H1 (cell line): ENCODE results near the gene LAMC1. TPM values are rescaled to one million over a fixed set of nuclear protein-coding genes. Genes with fewer than 3 reads are reported as not detected.

Experiments
- CTCF ChIA-PET: fragments of 300-600 bp; sonication (Branson Sonifier 250); formaldehyde crosslinking; loops from one replicate; lab custom pipeline; 2021; ENCODE audit not compliant: partially characterized antibody; lab: Charles Lee
- POLR2A ChIA-PET: fragments of 300-600 bp; sonication (Branson Sonifier 250); formaldehyde crosslinking; loops from one replicate; lab custom pipeline; 2021; ENCODE audit warnings: inconsistent platforms; ENCODE audit not compliant: partially characterized antibody; lab: Charles Lee
- DNase-seq, 2 experiments: peaks; one replicate each; pipeline versions ENCODE4 v3.0.0 to v3.0.0-alpha.2; 2010 to 2022; ENCODE audit warnings: low spot score in 2 of 2, low read depth in 1 of 2, mixed read lengths in 1 of 2
- FAIRE-seq: peaks from 2 replicates; lab custom pipeline; 2011; peaks lifted over from hg19 to GRCh38; lab: Jason Lieb, UNC
- H2AFZ ChIP-seq: 2 replicates; pipeline ENCODE4 v1.8.1; 2012; ENCODE audit warnings: low read length, inconsistent platforms
- H2AK5ac ChIP-seq: 2 replicates; pipeline ENCODE4 v1.6.1; 2013; ENCODE audit warnings: low read depth, low read length
- H2BK120ac ChIP-seq: replicated peaks from 2 replicates; pipeline ENCODE3; 2013; ENCODE audit warnings: low read depth, low read length, inconsistent platforms
- H2BK12ac ChIP-seq: 2 replicates; pipeline ENCODE4 v1.6.1; 2013; ENCODE audit warnings: low read depth, low read length
- H2BK15ac ChIP-seq: 2 replicates; pipeline ENCODE4 v1.6.1; 2013; ENCODE audit warnings: low read length
- H2BK20ac ChIP-seq: 2 replicates; pipeline ENCODE4 v1.6.1; 2013; ENCODE audit warnings: low read length
- H2BK5ac ChIP-seq: 2 replicates; pipeline ENCODE4 v1.6.1; 2013; ENCODE audit warnings: low read depth, low read length
- H3K14ac ChIP-seq: 2 replicates; pipeline ENCODE4 v1.6.1; 2013; ENCODE audit warnings: inconsistent platforms; ENCODE audit not compliant: insufficient read length
- H3K18ac ChIP-seq: 2 replicates; pipeline ENCODE4 v1.6.1; 2013; ENCODE audit warnings: low read length; ENCODE audit errors: extremely low read depth
- H3K23ac ChIP-seq: 2 replicates; pipeline ENCODE4 v1.6.1; 2013; ENCODE audit warnings: inconsistent platforms; ENCODE audit not compliant: insufficient read length
- H3K23me2 ChIP-seq: 2 replicates; pipeline ENCODE4 v1.6.1; 2013; ENCODE audit warnings: low read depth, low read length
- H3K27ac ChIP-seq: 2 replicates; pipeline ENCODE4 v1.6.1; 2011; ENCODE audit warnings: low read depth, low read length, inconsistent platforms
- H3K27me3 ChIP-seq, 4 experiments: replicated peaks in 1 of 4; 1 replicate in 1 of 4; 2 replicates in 3 of 4; pipeline versions ENCODE4 v1.6.1 to v1.8.1; 2011 to 2013; ENCODE audit warnings: low read length in 3 of 4, mild to moderate bottlenecking in 3 of 4, inconsistent platforms in 2 of 4, mixed read lengths in 2 of 4, moderate library complexity in 1 of 4; ENCODE audit not compliant: control insufficient read depth in 3 of 4, insufficient read depth in 3 of 4; ENCODE audit errors: extremely low read depth in 1 of 4
- H3K36me3 ChIP-seq, 4 experiments: 2 replicates each; pipeline versions ENCODE4 v1.6.1 to v1.8.1; 2011 to 2013; ENCODE audit warnings: mild to moderate bottlenecking in 4 of 4, low read length in 3 of 4, moderate library complexity in 2 of 4, control low read depth in 1 of 4, inconsistent platforms in 1 of 4; ENCODE audit not compliant: insufficient read depth in 4 of 4, control insufficient read depth in 2 of 4
- H3K4ac ChIP-seq: replicated peaks from 2 replicates; pipeline ENCODE3; 2013; ENCODE audit warnings: low read length, low read depth, mixed read lengths, inconsistent platforms; ENCODE audit not compliant: insufficient read length
- H3K4me1 ChIP-seq, 4 experiments: replicated peaks in 1 of 4; 1 replicate in 1 of 4; 2 replicates in 3 of 4; pipeline versions ENCODE4 v1.6.1 to v1.8.1; 2011 to 2013; ENCODE audit warnings: low read length in 3 of 4, inconsistent platforms in 2 of 4, mixed read lengths in 1 of 4; ENCODE audit not compliant: insufficient read depth in 4 of 4, control insufficient read depth in 3 of 4
- H3K4me2 ChIP-seq, 2 experiments: 2 replicates each; pipeline versions ENCODE4 v1.6.1 to v1.8.1; 2011 to 2013; ENCODE audit warnings: low read depth in 2 of 2, low read length in 2 of 2, control low read depth in 1 of 2, inconsistent platforms in 1 of 2, mild to moderate bottlenecking in 1 of 2; ENCODE audit not compliant: insufficient read depth in 1 of 2
- H3K4me3 ChIP-seq, 4 experiments: fragments of 200-600, 300-600 bp in 1 of 4; sonication (generic), shearing (Covaris generic), sonication (Bioruptor Twin) in 1 of 4; 2 replicates each; pipeline versions ENCODE4 v1.5.1 to v1.8.1; 2011 to 2016; ENCODE audit warnings: low read length in 4 of 4, low read depth in 3 of 4, control low read depth in 2 of 4, inconsistent platforms in 2 of 4, mild to moderate bottlenecking in 2 of 4, mixed read lengths in 1 of 4, moderate library complexity in 1 of 4; ENCODE audit not compliant: insufficient read depth in 2 of 4; ENCODE audit errors: extremely low read depth in 1 of 4
- H3K56ac ChIP-seq: replicated peaks from 2 replicates; pipeline ENCODE3; 2013; ENCODE audit warnings: low read depth, mild to moderate bottlenecking, mixed read lengths, low read length, inconsistent platforms; ENCODE audit not compliant: insufficient read length
- H3K79me1 ChIP-seq: 2 replicates; pipeline ENCODE4 v1.6.1; 2013; ENCODE audit warnings: low read depth, low read length, control low read depth
- H3K79me2 ChIP-seq, 2 experiments: 2 replicates each; pipeline versions ENCODE4 v1.6.1 to v1.8.1; 2012 to 2013; ENCODE audit warnings: low read length in 2 of 2, mild to moderate bottlenecking in 2 of 2, inconsistent platforms in 1 of 2; ENCODE audit not compliant: insufficient read depth in 2 of 2, control insufficient read depth in 1 of 2
- H3K9ac ChIP-seq, 4 experiments: replicated peaks in 1 of 4; 1 replicate in 1 of 4; 2 replicates in 3 of 4; pipeline versions ENCODE4 v1.6.1 to v1.8.1; 2011 to 2013; ENCODE audit warnings: low read depth in 3 of 4, low read length in 3 of 4, control low read depth in 2 of 4, mild to moderate bottlenecking in 2 of 4, moderate library complexity in 2 of 4, inconsistent platforms in 1 of 4; ENCODE audit errors: extremely low read depth in 1 of 4
- H3K9me3 ChIP-seq, 2 experiments: 2 replicates each; pipeline versions ENCODE4 v1.6.1 to v1.8.1; 2012 to 2013; ENCODE audit warnings: mild to moderate bottlenecking in 2 of 2, moderate library complexity in 2 of 2, control low read depth in 1 of 2, inconsistent platforms in 1 of 2, low read depth in 1 of 2, low read length in 1 of 2, mixed read lengths in 1 of 2; ENCODE audit not compliant: insufficient read depth in 2 of 2
- H4K20me1 ChIP-seq, 2 experiments: replicated peaks in 1 of 2; 2 replicates each; pipeline versions ENCODE3 to v1.8.1; 2011 to 2013; ENCODE audit warnings: inconsistent platforms in 2 of 2, low read length in 2 of 2, mild to moderate bottlenecking in 1 of 2; ENCODE audit not compliant: insufficient read depth in 2 of 2, control insufficient read depth in 1 of 2
- H4K5ac ChIP-seq: 2 replicates; pipeline ENCODE4 v1.6.1; 2013; ENCODE audit warnings: low read length, low read depth, mixed read lengths, inconsistent platforms; ENCODE audit not compliant: insufficient read length
- H4K8ac ChIP-seq: 2 replicates; pipeline ENCODE4 v1.8.0; 2013; ENCODE audit warnings: mild to moderate bottlenecking, moderate library complexity, low read length, inconsistent platforms; ENCODE audit not compliant: insufficient read depth; ENCODE audit errors: extremely low read depth
- H4K91ac ChIP-seq: replicated peaks from 2 replicates; pipeline ENCODE3; 2013; ENCODE audit warnings: low read length, mixed read lengths, inconsistent platforms; ENCODE audit not compliant: insufficient read length
- BCL11A ChIP-seq, 2 experiments: IDR thresholded peaks; one replicate each; pipeline ENCODE4 v1.6.1; 2011; ENCODE audit warnings: low read depth in 2 of 2, low read length in 2 of 2, mild to moderate bottlenecking in 2 of 2
- EZH2 ChIP-seq: fragments of 200-600 bp; sonication (generic); IDR thresholded peaks from 2 replicates; pipeline ENCODE4 v1.7.1; 2012; ENCODE audit warnings: low read depth, mild to moderate bottlenecking, moderate library complexity, low read length, inconsistent platforms; ENCODE audit not compliant: severe bottlenecking
- HDAC2 ChIP-seq, 2 experiments: fragments of 300-600 bp in 1 of 2; sonication (generic) in 1 of 2; IDR thresholded peaks; 2 replicates each; pipeline ENCODE4 v1.6.1; 2011 to 2012; ENCODE audit warnings: low read depth in 2 of 2, low read length in 2 of 2, mild to moderate bottlenecking in 2 of 2, moderate library complexity in 2 of 2, borderline replicate concordance in 1 of 2, inconsistent platforms in 1 of 2
- NRF1 ChIP-seq: IDR thresholded peaks from 2 replicates; pipeline ENCODE4 v1.6.1; 2011; ENCODE audit warnings: mild to moderate bottlenecking, low read depth, low read length, improper control_type of control experiment
- POLR2A ChIP-seq, 2 experiments: IDR thresholded peaks; 1 replicate in 1 of 2; 2 replicates in 1 of 2; pipeline ENCODE4 v1.6.1; 2011; ENCODE audit warnings: low read depth in 2 of 2, low read length in 2 of 2, mild to moderate bottlenecking in 2 of 2; ENCODE audit errors: control extremely low read depth in 1 of 2
- RAD21 ChIP-seq, 2 experiments: IDR thresholded peaks in 1 of 2; conservative IDR thresholded peaks in 1 of 2; 2 replicates each; pipeline ENCODE4 v1.6.1; 2011; ENCODE audit warnings: low read depth in 2 of 2, low read length in 2 of 2, improper control_type of control experiment in 1 of 2, inconsistent platforms in 1 of 2, mild to moderate bottlenecking in 1 of 2, moderate library complexity in 1 of 2
- RFX5 ChIP-seq: IDR thresholded peaks from 2 replicates; pipeline ENCODE4 v1.6.1; 2011; ENCODE audit warnings: low read depth, low read length, improper control_type of control experiment, borderline replicate concordance
- SP4 ChIP-seq: IDR thresholded peaks from 2 replicates; pipeline ENCODE4 v1.6.1; 2012; ENCODE audit warnings: low read length, inconsistent platforms
- TCF12 ChIP-seq: IDR thresholded peaks from 2 replicates; pipeline ENCODE4 v1.6.1; 2011; ENCODE audit warnings: low read depth, mild to moderate bottlenecking, low read length
- TEAD4 ChIP-seq: IDR thresholded peaks from 2 replicates; pipeline ENCODE4 v1.6.1; 2012; ENCODE audit warnings: low read depth, low read length, inconsistent platforms, mixed read lengths
- WGBS, 2 experiments: shearing (Covaris generic) in 1 of 2; methylation state at CpG; one replicate each; pipeline versions ENCODE4 v1.1.6 to v1.1.7; 2013 to 2015; ENCODE audit warnings: low lambda C conversion rate in 2 of 2, mixed read lengths in 2 of 2, inconsistent platforms in 1 of 2, low coverage in 1 of 2, missing lambda C conversion rate in 1 of 2; ENCODE audit not compliant: insufficient replicate concordance in 2 of 2, insufficient coverage in 1 of 2, insufficient read length in 1 of 2; ENCODE audit errors: extremely low coverage in 1 of 2, missing lambda C conversion rate in 1 of 2; 5-methylcytosine and 5-hydroxymethylcytosine counted together
- polyA plus RNA-seq, 7 experiments: library from polyadenylated mRNA; depleted of rRNA in 3 of 7; stranded (reverse) in 5 of 7; unstranded in 2 of 7; fragments of >200 nt in 5 of 7; fragments of 200-250 nt in 2 of 7; gene quantifications; 1 replicate in 5 of 7; 2 replicates in 1 of 7; 4 replicates in 1 of 7; pipeline versions ENCODE4 v1.2.1 to v1.2.3, GENCODE V29; 2011 to 2013; ENCODE audit warnings: missing spikeins in 2 of 7, mixed read lengths in 2 of 7
- total RNA-seq: library from RNA; stranded (reverse); fragmentation: NEBNext Ultra II Directional; extraction: Animal tissue kit (Norgen Biotek cat#: 25700); gene quantifications from 2 replicates; pipeline ENCODE4 v1.2.1, GENCODE V29; 2021
- TF ChIP-seq, protein P1 (sequence below): IDR thresholded peaks from 2 replicates; pipeline ENCODE4 v1.6.1; 2012; ENCODE audit warnings: low read length, inconsistent platforms
- TF ChIP-seq, protein P2 (sequence below): IDR thresholded peaks from 2 replicates; pipeline ENCODE4 v1.6.1; 2012; ENCODE audit warnings: inconsistent platforms

Gene LAMC1
- total and polyA plus RNA-seq, 2 of the 8 experiments (the other 6 are each of a cell fraction or from before 2014, with no cell fraction given) = 47.6 to 90.3 TPM

- H2AFZ ChIP-seq = no peak overlapping the region
- no peak overlapping the region for H2BK5ac ChIP-seq
- no peak overlapping the region for H2AK5ac ChIP-seq
- H3K36me3 ChIP-seq = peaks cover 2 to 29% (median 24%) of the 10 kb centered on the region in 4 experiments; a peak in 7 of 8 replicates
- FAIRE-seq = no peak
- no peak overlapping the region for H3K14ac ChIP-seq
- H3K23ac ChIP-seq = no peak overlapping the region
- H4K8ac ChIP-seq = no peak overlapping the region
- H3K23me2 ChIP-seq = no peaks in the 10 kb centered on the region
- H4K20me1 ChIP-seq = no peaks in the 10 kb centered on the region
- no peak overlapping the region for H2BK120ac ChIP-seq
- no peak overlapping the region for H2BK15ac ChIP-seq
- H4K5ac ChIP-seq = no peak overlapping the region
- no peak overlapping the region for H3K9ac ChIP-seq
- H3K4me1 ChIP-seq = no peaks in the 10 kb centered on the region
- no peak overlapping the region for H3K4ac ChIP-seq
- H3K27me3 ChIP-seq = no peaks in the 10 kb centered on the region
- no peak overlapping the region for H3K18ac ChIP-seq
- no peak overlapping the region for H3K4me2 ChIP-seq
- H3K4me3 ChIP-seq = no peak overlapping the region
- ChIA-PET POLR2A (no interaction called here), CTCF (interaction anchor here (1.4 kb wide), 1 partner anchor 11 kb away, joined by 3 read pairs; no protein-coding TSS in a partner anchor)
- no peak overlapping the region for H2BK12ac ChIP-seq
- no peak overlapping the region for H3K56ac ChIP-seq
- no peak for DNase-seq
- H3K9me3 ChIP-seq = no peaks in the 10 kb centered on the region
- H4K91ac ChIP-seq = no peak overlapping the region
- H3K79me2 ChIP-seq = no peaks in the 10 kb centered on the region
- H3K79me1 ChIP-seq = no peaks in the 10 kb centered on the region
- WGBS, 2 experiments = 95% methylated on average over 4 of the region's 4 CpGs; no CpG with 5 or more reads in 1 of the 2 experiments
- H2BK20ac ChIP-seq = no peak overlapping the region
- no peak overlapping the region for H3K27ac ChIP-seq
- TF ChIP-seq NRF1 (no peak), TEAD4 (no peak), RFX5 (no peak), SP4 (no peak), BCL11A (IDR thresholded peaks at IDR 0.05; ENCODE audit: low read depth in 2 of 2, low read length in 2 of 2) (no peak), RAD21 (IDR thresholded peaks at IDR 0.05 in 1 of 2, conservative IDR thresholded peaks at IDR 0.05 in 1 of 2; ENCODE audit: low read depth in 2 of 2, low read length in 2 of 2) (no peak), TCF12 (no peak), EZH2 (no peak), POLR2A (IDR thresholded peaks at IDR 0.05; ENCODE audit: control extremely low read depth in 1 of 2, low read depth in 2 of 2, low read length in 2 of 2) (no peak), HDAC2 (IDR thresholded peaks at IDR 0.05; ENCODE audit: borderline replicate concordance in 1 of 2, low read depth in 2 of 2, low read length in 2 of 2) (no peak)
- TF ChIP-seq, protein P1, sequence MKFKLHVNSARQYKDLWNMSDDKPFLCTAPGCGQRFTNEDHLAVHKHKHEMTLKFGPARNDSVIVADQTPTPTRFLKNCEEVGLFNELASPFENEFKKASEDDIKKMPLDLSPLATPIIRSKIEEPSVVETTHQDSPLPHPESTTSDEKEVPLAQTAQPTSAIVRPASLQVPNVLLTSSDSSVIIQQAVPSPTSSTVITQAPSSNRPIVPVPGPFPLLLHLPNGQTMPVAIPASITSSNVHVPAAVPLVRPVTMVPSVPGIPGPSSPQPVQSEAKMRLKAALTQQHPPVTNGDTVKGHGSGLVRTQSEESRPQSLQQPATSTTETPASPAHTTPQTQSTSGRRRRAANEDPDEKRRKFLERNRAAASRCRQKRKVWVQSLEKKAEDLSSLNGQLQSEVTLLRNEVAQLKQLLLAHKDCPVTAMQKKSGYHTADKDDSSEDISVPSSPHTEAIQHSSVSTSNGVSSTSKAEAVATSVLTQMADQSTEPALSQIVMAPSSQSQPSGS = no peak
- TF ChIP-seq, protein P2, sequence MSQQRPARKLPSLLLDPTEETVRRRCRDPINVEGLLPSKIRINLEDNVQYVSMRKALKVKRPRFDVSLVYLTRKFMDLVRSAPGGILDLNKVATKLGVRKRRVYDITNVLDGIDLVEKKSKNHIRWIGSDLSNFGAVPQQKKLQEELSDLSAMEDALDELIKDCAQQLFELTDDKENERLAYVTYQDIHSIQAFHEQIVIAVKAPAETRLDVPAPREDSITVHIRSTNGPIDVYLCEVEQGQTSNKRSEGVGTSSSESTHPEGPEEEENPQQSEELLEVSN = no peak
These were observed 115.1 kb downstream of the LAMC1 start for GRCh38 chr1:183138301-183138700.
